HG03439 (cell line): ENCODE results near the gene NTRK3.
"Not testable (repeated sequence)": the region's sequence is repeated elsewhere in the genome, so short reads cannot be mapped to it uniquely, and the experiment has no call there.

Experiments
- ATAC-seq: cut with Tn5 transposase; IDR thresholded peaks from one replicate; pipeline ENCODE4 v1.9.1; 2021; ENCODE audit warnings: mild to moderate bottlenecking, moderate library complexity; ENCODE audit not compliant: unreplicated experiment

NTRK3 gene

GRCh38 chr15:88080616-88081015 is 175.9 kb downstream of the NTRK3 start:
- ATAC-seq: no peak

GRCh38 chr15:88077296-88078020 is 179.1 kb downstream of the NTRK3 start:
- ATAC-seq: no peak

GRCh38 chr15:88076328-88076727 is 180.2 kb downstream of the NTRK3 start:
- no peak for ATAC-seq

GRCh38 chr15:88075102-88075501 is 181.4 kb downstream of the NTRK3 start:
- no peak for ATAC-seq

GRCh38 chr15:88074386-88074785 is 182.2 kb downstream of the NTRK3 start:
- no peak for ATAC-seq

GRCh38 chr15:88073391-88073691 is 183.2 kb downstream of the NTRK3 start:
- ATAC-seq: no peak

GRCh38 chr15:88072598-88073390 is 183.7 kb downstream of the NTRK3 start:
- no peak for ATAC-seq

GRCh38 chr15:88072133-88072532 is 184.4 kb downstream of the NTRK3 start:
- not testable (repeated sequence) for ATAC-seq

- ATAC-seq: no peak
Observed at GRCh38 chr15:88071141-88071540, 185.4 kb downstream of the NTRK3 start.

GRCh38 chr15:88069561-88069960 is 187.0 kb downstream of the NTRK3 start:
- no peak for ATAC-seq

GRCh38 chr15:88067331-88067685 is 189.2 kb downstream of the NTRK3 start:
- no peak for ATAC-seq

- no peak for ATAC-seq
Observed at GRCh38 chr15:88066636-88067330, 189.8 kb downstream of the NTRK3 start.

- ATAC-seq: no peak
Observed at GRCh38 chr15:88061452-88061851, 195.1 kb downstream of the NTRK3 start.

- ATAC-seq: no peak
Observed at GRCh38 chr15:88060383-88060782, 196.2 kb downstream of the NTRK3 start.

- no peak for ATAC-seq
Observed at GRCh38 chr15:88057836-88058235, 198.7 kb downstream of the NTRK3 start.

- ATAC-seq: no peak
Observed at GRCh38 chr15:88049506-88049905, 207.0 kb downstream of the NTRK3 start.

- ATAC-seq: no peak
Observed at GRCh38 chr15:88048755-88049154, 207.8 kb downstream of the NTRK3 start.

GRCh38 chr15:88048237-88048636 is 208.3 kb downstream of the NTRK3 start:
- no peak for ATAC-seq

GRCh38 chr15:88046576-88047129 is 209.9 kb downstream of the NTRK3 start:
- ATAC-seq: no peak

GRCh38 chr15:88043396-88043795 is 213.1 kb downstream of the NTRK3 start:
- ATAC-seq: no peak

GRCh38 chr15:88042047-88042446 is 214.5 kb downstream of the NTRK3 start:
- no peak for ATAC-seq

- no peak for ATAC-seq
Observed at GRCh38 chr15:88040516-88040915, 216.0 kb downstream of the NTRK3 start.
